Neuronal stem cell (in vitro differentiated cells): ENCODE data around the gene SMIM10L2A.
A peak's percentile ranks its signal among the peaks of the same experiment; 100 is the strongest.

Experiments
- DNase-seq: peaks from one replicate; pipeline ENCODE4 v3.0.0-alpha.2; 2013; ENCODE audit warnings: low spot score
- H2AFZ ChIP-seq: one replicate; pipeline ENCODE4 v1.6.1; 2013; ENCODE audit warnings: mild to moderate bottlenecking, low read length, inconsistent platforms
- H2AK5ac ChIP-seq: 2 replicates; pipeline ENCODE4 v1.6.1; 2013; ENCODE audit warnings: low read depth, mild to moderate bottlenecking, inconsistent platforms, low read length, moderate library complexity, mixed read lengths
- H2BK120ac ChIP-seq: 2 replicates; pipeline ENCODE4 v1.6.1; 2013; ENCODE audit warnings: low read depth, mild to moderate bottlenecking, inconsistent platforms, low read length, moderate library complexity, mixed read lengths
- H2BK12ac ChIP-seq: one replicate; pipeline ENCODE4 v1.6.1; 2013; ENCODE audit warnings: low read length, inconsistent platforms
- H2BK15ac ChIP-seq: 2 replicates; pipeline ENCODE4 v1.6.1; 2013; ENCODE audit warnings: mild to moderate bottlenecking, low read length, inconsistent platforms, mixed read lengths
- H2BK5ac ChIP-seq: one replicate; pipeline ENCODE4 v1.6.1; 2013; ENCODE audit warnings: inconsistent platforms, mild to moderate bottlenecking, low read length, moderate library complexity
- H3K14ac ChIP-seq: one replicate; pipeline ENCODE4 v1.6.1; 2013; ENCODE audit warnings: low read length, inconsistent platforms
- H3K18ac ChIP-seq: 2 replicates; pipeline ENCODE4 v1.6.1; 2013; ENCODE audit warnings: low read length, inconsistent platforms
- H3K23ac ChIP-seq: 2 replicates; pipeline ENCODE4 v1.6.1; 2013; ENCODE audit warnings: low read depth, mild to moderate bottlenecking, mixed read lengths, low read length, inconsistent platforms; ENCODE audit not compliant: poor library complexity
- H3K27ac ChIP-seq: replicated peaks from 3 replicates; pipeline ENCODE4 v1.5.1; 2013; ENCODE audit warnings: low read length, inconsistent platforms
- H3K27me3 ChIP-seq, 3 experiments: 2 replicates each; pipeline ENCODE4 v1.6.1; 2013; ENCODE audit warnings: low read length in 3 of 3, mild to moderate bottlenecking in 2 of 3, inconsistent platforms in 1 of 3, low read depth in 1 of 3, mixed read lengths in 1 of 3, moderate library complexity in 1 of 3; ENCODE audit not compliant: control insufficient read depth in 3 of 3, insufficient read depth in 3 of 3
- H3K36me3 ChIP-seq, 2 donors: replicated peaks in 1 of 2; 2 replicates each; pipeline ENCODE4 v1.6.1; 2013; ENCODE audit warnings: low read length in 2 of 2; ENCODE audit not compliant: control insufficient read depth in 2 of 2, insufficient read depth in 2 of 2
- H3K4ac ChIP-seq: 2 replicates; pipeline ENCODE4 v1.6.1; 2013; ENCODE audit warnings: inconsistent platforms, mild to moderate bottlenecking, low read length, moderate library complexity
- H3K4me1 ChIP-seq, 2 donors: 1 replicate in 1 of 2; 2 replicates in 1 of 2; pipeline ENCODE4 v1.6.1; 2013; ENCODE audit warnings: low read length in 2 of 2, low read depth in 1 of 2; ENCODE audit not compliant: control insufficient read depth in 2 of 2, insufficient read depth in 1 of 2
- H3K4me2 ChIP-seq: one replicate; pipeline ENCODE4 v1.6.1; 2013; ENCODE audit warnings: mild to moderate bottlenecking, low read length, inconsistent platforms; ENCODE audit not compliant: insufficient read depth, poor library complexity, severe bottlenecking
- H3K4me3 ChIP-seq, 2 donors: 2 replicates each; pipeline ENCODE4 v1.5.1; 2013; ENCODE audit warnings: low read length in 2 of 2, mild to moderate bottlenecking in 2 of 2, inconsistent platforms in 1 of 2, moderate library complexity in 1 of 2
- H3K79me1 ChIP-seq: one replicate; pipeline ENCODE4 v1.6.1; 2013; ENCODE audit warnings: low read depth, mild to moderate bottlenecking, inconsistent platforms, low read length, moderate library complexity
- H3K9ac ChIP-seq: one replicate; pipeline ENCODE4 v1.6.1; 2013; ENCODE audit warnings: mild to moderate bottlenecking, low read depth, low read length, inconsistent platforms; ENCODE audit not compliant: poor library complexity
- H3K9me3 ChIP-seq, 2 donors: replicated peaks in 1 of 2; 2 replicates each; pipeline versions ENCODE3 to v1.6.1; 2013; ENCODE audit warnings: low read length in 2 of 2, mild to moderate bottlenecking in 2 of 2, inconsistent platforms in 1 of 2, low read depth in 1 of 2, mixed read lengths in 1 of 2, moderate library complexity in 1 of 2; ENCODE audit not compliant: control insufficient read depth in 2 of 2, insufficient read depth in 1 of 2
- H4K8ac ChIP-seq: one replicate; pipeline ENCODE4 v1.6.1; 2013; ENCODE audit warnings: low read depth, mild to moderate bottlenecking, inconsistent platforms, low read length, moderate library complexity
- H4K91ac ChIP-seq: one replicate; pipeline ENCODE4 v1.6.1; 2013; ENCODE audit warnings: low read length, low read depth, mild to moderate bottlenecking, inconsistent platforms; ENCODE audit not compliant: poor library complexity
- WGBS, 2 donors: extraction: QIAGEN DNeasy Blood & Tissue Kit; methylation state at CpG; one replicate each; pipeline ENCODE4 v1.1.7; 2013; ENCODE audit warnings: missing lambda C conversion rate in 2 of 2, mixed read lengths in 1 of 2; ENCODE audit not compliant: insufficient read length in 2 of 2, insufficient replicate concordance in 1 of 2; ENCODE audit errors: extremely low coverage in 2 of 2; 5-methylcytosine and 5-hydroxymethylcytosine counted together

The SMIM10L2A gene

DNA sequence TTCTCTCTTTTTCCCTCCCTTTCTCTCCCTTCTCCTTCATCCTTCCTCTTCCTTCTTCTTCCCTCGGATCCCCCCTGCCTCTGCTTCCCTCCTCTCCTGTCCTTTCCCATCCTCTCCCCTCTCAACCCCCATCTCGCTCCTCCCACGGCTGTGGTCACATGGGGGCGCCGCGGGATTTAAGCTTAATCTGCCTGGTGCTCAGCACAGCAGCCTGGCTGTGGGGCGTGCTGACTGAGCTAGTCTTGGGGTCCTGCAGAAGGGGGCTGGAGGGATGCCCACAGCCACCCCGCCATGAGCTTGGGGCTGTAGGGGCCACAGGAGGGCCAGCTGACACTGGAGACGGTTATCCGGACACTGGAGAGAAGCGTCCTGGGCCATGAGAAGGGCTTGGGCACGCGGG lies 10.7 kb downstream of the SMIM10L2A start:
- Histone ChIP-seq H3K9ac (no peak overlapping the region), H3K27ac (no peak overlapping the region), H2BK5ac (no peak overlapping the region), H3K4me1 (no peaks in the 10 kb centered on the region), H2BK120ac (no peak overlapping the region), H4K8ac (no peak overlapping the region), H3K4me3 (no peak overlapping the region), H3K23ac (no peak overlapping the region), H3K79me1 (no peaks in the 10 kb centered on the region), H3K18ac (no peak overlapping the region), H3K9me3 (no peaks in the 10 kb centered on the region), H2AFZ (no peak overlapping the region), H3K4ac (no peak overlapping the region), H3K14ac (no peak overlapping the region), H4K91ac (no peak overlapping the region), H3K36me3 (no peaks in the 10 kb centered on the region), H3K27me3 (peaks cover 0 to 10% (median 0%) of the 10 kb centered on the region in 3 experiments), H3K4me2 (no peak overlapping the region), H2BK15ac (no peak overlapping the region), H2BK12ac (no peak overlapping the region), H2AK5ac (no peak overlapping the region)
- no peak for DNase-seq
- WGBS, 2 donors = no CpG with 5 or more reads among the region's 13 CpGs

DNA sequence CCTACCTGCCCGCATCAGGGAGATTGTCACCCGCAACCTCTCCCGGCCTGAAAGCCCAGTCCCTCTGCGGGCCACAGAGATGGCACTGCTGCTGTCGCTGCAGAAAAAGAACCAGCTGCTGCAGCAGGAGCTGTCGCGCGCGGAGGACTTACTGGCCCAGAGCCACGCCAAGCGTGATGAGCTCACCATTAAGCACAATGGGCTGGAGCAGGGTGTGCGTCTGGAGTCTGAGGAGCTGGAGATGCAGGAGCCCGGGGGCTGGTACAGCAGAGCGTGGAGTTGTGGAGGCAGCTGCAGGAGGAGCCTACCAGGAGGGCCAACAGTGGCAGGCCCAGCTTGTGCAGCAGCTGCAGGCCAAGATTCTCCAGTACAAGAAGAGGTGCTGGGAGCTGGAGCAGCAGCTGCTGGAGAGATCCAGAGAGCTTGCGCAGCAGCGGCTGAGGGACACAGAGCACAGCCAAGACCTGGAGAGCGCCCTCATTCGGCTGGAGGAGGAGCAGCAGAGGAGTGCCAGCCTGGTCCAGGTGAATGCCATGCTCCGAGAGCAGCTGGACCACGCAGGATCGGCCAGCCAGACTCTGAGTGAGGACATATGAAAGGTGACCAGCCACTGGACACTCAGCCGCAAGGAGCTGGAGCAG lies 11.3 kb downstream of the SMIM10L2A start:
- Histone ChIP-seq H2BK5ac (no peak overlapping the region), H3K4me1 (no peaks in the 10 kb centered on the region), H3K18ac (no peak overlapping the region), H3K14ac (no peak overlapping the region), H3K23ac (no peak overlapping the region), H3K36me3 (no peaks in the 10 kb centered on the region), H3K4me2 (no peak overlapping the region), H4K8ac (no peak overlapping the region), H2BK120ac (no peak overlapping the region), H2AFZ (no peak overlapping the region), H3K4me3 (no peak overlapping the region), H3K27ac (no peak overlapping the region), H3K4ac (no peak overlapping the region), H2BK12ac (no peak overlapping the region), H3K79me1 (no peaks in the 10 kb centered on the region), H3K9ac (no peak overlapping the region), H3K9me3 (no peaks in the 10 kb centered on the region), H3K27me3 (peaks cover 0 to 7% (median 0%) of the 10 kb centered on the region in 3 experiments), H2BK15ac (no peak overlapping the region), H4K91ac (no peak overlapping the region), H2AK5ac (no peak overlapping the region)
- no peak for DNase-seq
- no CpG with 5 or more reads among the region's 22 CpGs for WGBS, 2 donors

- Histone ChIP-seq H4K91ac (no peak overlapping the region), H3K27ac (no peak overlapping the region), H3K27me3 (peaks cover 0 to 6% (median 0%) of the 10 kb centered on the region in 3 experiments), H3K9me3 (no peaks in the 10 kb centered on the region), H2AK5ac (no peak overlapping the region), H2BK12ac (peak overlapping the region; percentile 41), H2BK120ac (no peak overlapping the region), H3K4me2 (no peak overlapping the region), H3K36me3 (no peaks in the 10 kb centered on the region), H2BK15ac (no peak overlapping the region), H3K23ac (no peak overlapping the region), H4K8ac (no peak overlapping the region), H2BK5ac (no peak overlapping the region), H3K4me3 (no peak overlapping the region), H3K9ac (no peak overlapping the region), H3K18ac (no peak overlapping the region), H3K79me1 (no peaks in the 10 kb centered on the region), H3K4me1 (no peaks in the 10 kb centered on the region), H2AFZ (no peak overlapping the region), H3K4ac (no peak overlapping the region), H3K14ac (no peak overlapping the region)
- DNase-seq = no peak
- WGBS, 2 donors = no CpG with 5 or more reads among the region's 37 CpGs
Observed at GRCh38 chrX:135433531-135434257, 11.9 kb downstream of the SMIM10L2A start.

DNA sequence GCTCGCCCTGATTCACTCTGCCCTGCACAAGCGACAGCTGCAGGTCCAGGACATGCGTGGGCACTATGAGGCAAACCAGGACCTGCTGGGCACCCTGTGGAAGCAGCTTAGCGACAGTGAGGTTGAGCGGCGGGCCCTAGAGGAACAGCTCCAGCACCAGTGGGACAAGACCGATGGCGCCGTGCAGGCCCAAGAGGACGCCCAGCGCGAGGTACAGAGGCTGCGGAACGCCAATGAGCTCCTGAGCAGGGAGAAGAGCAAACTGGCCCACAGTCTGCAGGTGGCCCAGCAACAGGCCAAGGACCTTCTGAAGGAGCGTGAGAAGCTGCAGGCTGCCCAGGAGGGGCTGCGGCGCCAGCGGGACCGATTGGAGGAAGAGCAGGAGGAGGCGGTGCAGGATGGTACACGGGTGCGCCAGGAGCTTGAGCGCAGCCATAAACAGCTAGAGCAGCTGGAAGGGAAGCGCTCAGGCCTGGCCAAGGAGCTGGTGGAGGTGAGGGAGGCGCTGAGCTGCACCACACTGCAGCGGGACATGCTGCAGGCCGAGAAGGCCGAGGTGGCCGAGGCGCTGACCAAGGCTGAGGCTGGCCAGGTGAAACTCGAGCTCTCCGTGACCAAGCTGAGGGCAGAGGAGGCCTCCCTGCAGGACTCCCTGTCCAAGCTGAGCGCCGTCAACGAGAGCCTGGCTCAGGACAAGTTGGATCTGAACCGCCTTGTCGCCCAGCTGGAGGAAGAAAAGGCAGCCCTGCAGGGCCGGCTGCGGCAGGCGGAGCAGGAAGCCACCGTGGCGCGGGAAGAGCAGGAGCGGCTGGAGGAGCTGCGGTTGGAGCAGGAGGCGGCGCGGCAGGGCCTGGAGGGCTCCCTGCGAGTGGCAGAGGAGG lies 12.8 kb downstream of the SMIM10L2A start:
- Histone ChIP-seq H2BK12ac (peak overlapping the region; percentile 41), H3K4me2 (no peak overlapping the region), H2BK120ac (no peak overlapping the region), H3K79me1 (no peaks in the 10 kb centered on the region), H2AFZ (no peak overlapping the region), H3K23ac (no peak overlapping the region), H3K9me3 (no peaks in the 10 kb centered on the region), H2AK5ac (no peak overlapping the region), H3K4me1 (no peaks in the 10 kb centered on the region), H3K36me3 (no peaks in the 10 kb centered on the region), H2BK5ac (no peak overlapping the region), H4K91ac (no peak overlapping the region), H2BK15ac (no peak overlapping the region), H3K9ac (no peak overlapping the region), H4K8ac (no peak overlapping the region), H3K4me3 (no peak overlapping the region), H3K4ac (no peak overlapping the region), H3K14ac (no peak overlapping the region), H3K27ac (no peak overlapping the region), H3K27me3 (peaks cover 0 to 3% (median 0%) of the 10 kb centered on the region in 3 experiments), H3K18ac (no peak overlapping the region)
- WGBS, 2 donors = no CpG with 5 or more reads among the region's 49 CpGs
- DNase-seq = no peak
